GM18517 (cell line): ENCODE measurements around the gene ALDH1L1.
"Not testable (repeated sequence)": the region's sequence is repeated elsewhere in the genome, so short reads cannot be mapped to it uniquely, and the experiment has no call there.

Source experiments
- ATAC-seq: cut with Tn5 transposase; IDR thresholded peaks from one replicate; pipeline ENCODE4 v1.9.1; 2021; ENCODE audit warnings: mild to moderate bottlenecking, moderate library complexity; ENCODE audit not compliant: unreplicated experiment

ALDH1L1 gene

DNA sequence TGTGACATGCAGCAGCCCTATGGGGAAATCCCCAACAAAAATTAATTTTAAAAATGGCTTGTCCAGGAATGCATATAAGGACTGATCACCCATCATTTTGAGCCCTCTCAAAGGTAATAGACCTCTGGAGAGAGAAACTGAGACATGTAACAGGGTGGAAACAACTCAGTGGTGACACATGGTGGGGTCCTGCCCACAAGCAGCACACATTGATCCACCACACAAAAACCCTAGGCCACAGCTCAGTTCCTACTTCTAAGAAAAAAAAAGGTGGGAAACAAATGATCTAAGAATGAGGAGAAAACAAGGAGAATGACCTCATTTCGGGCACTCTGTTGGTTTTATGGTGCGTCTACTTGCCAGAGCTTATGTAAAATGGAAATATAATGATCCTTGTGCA lies 94.5 kb downstream of the ALDH1L1 start:
- no peak for ATAC-seq

- ATAC-seq: no peak
Observed at GRCh38 chr3:126085276-126085675, 95.1 kb downstream of the ALDH1L1 start.

GRCh38 chr3:126084768-126085180 lies 95.6 kb downstream of the ALDH1L1 start:
- no peak for ATAC-seq

GRCh38 chr3:126083913-126084767 lies 96.2 kb downstream of the ALDH1L1 start, which contains the start of gene SLC41A3:
Gene SLC41A3, minus strand, starts transcription at chr3:126084124. Its CDS starts 15,905 bp downstream, at chr3:126068219.
- ATAC-seq: peak; percentile 85

DNA sequence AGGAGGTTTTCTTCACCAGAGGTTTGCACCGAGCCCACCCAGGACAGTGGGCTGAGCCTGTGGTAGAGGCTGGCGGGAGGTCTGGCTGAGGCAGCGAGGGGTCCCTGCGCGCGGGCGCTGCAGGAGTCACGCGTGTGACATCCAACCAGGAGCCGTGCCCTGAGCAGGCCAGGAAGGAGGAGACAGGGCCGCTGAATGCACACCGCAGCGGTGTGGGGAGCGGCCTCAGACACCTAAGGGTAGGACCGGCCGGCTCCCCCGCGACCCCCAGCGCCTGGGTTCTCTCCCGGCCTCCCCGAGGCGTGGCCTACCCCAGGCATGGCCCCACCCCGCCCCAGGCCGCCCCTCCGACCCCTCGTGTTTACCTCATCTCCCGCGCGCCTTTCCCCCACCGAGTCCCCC lies 96.9 kb downstream of the ALDH1L1 start:
- ATAC-seq: peak; percentile 38

GRCh38 chr3:126083138-126083445 lies 97.3 kb downstream of the ALDH1L1 start:
- no peak for ATAC-seq

DNA sequence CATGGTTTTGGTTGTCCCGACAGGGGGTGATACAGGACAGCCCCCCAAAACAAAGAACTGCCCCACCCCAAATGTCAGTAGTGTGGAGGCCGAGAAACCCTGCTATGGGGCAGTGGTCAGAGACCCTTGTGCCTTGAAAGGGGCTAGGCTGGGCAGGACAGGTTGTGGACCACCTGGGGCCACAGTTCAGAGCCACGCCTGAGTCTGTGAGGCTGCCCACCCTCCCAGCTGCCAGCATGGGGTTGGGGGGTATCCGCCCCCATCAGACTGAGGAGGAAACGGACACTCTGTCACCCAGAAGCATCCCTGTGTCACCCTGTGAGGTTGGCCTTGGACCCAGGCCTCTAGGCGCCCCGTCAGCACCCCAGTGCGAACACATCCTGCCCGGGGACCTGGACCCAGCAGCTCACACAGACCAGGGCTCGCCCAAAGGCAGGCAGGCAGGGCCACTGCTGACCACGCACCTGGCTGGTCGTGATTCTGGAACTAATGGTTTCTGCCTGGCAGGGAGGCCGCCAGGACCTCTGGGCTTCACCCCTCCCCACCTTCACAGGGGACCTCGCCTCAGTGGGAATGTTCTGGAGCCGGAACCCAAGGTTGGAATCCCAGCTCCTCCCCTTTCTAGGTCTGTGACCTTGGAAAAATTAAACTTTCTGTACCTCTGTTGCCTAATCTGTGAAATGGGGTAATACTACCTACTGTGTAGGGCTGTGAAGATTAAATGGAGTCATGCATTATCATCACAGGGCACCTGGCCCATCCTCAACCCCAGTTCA lies 97.8 kb downstream of the ALDH1L1 start:
- ATAC-seq: no peak

- ATAC-seq: no peak
Observed at GRCh38 chr3:126081618-126082361, 98.6 kb downstream of the ALDH1L1 start.

DNA sequence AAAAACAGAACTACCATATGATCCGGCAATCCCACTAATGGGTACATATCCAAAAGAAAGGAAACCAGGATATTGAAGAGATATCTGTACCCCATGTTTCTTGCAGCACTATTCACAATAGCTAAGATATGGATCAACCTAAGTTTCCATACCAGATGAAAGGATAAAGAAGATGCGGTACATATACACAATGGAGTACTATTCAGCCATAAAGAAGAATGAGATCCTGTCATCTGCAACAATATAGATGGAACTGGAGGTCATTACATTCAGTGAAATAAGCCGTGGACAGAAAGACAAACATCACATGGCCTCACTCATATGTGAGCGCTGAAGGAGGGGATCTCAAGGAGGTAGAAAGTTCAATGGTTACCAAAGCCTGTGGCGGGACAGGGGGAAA lies 99.4 kb downstream of the ALDH1L1 start:
- no peak for ATAC-seq

DNA sequence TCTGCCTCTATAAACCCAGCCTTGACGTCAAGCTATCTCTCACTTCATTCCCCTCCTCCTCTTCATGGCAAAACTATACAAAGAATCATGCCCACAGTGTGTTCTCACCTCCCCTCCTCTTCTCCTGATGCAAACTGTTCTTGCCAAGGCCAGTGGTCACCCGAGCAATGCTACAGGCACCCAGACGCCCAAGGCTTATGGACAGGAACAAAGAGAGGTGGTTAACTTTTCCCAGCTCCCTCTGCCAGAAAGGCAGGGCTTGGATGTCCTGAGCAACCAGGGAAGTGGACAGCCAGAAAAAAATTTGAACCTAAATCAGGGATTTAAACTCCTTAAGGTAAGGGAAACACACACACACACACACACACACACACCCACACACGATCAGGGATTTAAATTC lies 101.5 kb downstream of the ALDH1L1 start:
- ATAC-seq: no peak

GRCh38 chr3:126077754-126078153 lies 102.6 kb downstream of the ALDH1L1 start:
- no peak for ATAC-seq

DNA sequence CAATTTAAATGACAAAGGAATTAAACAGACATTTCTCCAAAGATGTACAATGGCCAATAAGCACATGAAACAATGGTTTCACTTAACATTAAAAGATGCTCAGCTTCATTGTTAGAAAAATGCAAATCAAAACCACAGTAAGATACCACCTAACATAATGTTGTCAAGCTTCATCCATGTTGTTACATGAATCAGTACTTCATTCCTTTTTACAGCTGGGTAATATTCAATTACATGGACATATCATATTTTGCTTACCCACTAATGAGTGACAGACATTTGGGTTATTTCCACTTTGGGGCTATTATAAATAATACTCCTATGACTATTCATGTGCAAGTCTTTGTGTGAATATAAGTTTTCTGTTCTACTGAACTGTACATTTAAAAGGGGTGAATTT lies 104.2 kb downstream of the ALDH1L1 start:
- ATAC-seq: no peak

GRCh38 chr3:126070146-126070545 lies 110.2 kb downstream of the ALDH1L1 start:
- no peak for ATAC-seq

DNA sequence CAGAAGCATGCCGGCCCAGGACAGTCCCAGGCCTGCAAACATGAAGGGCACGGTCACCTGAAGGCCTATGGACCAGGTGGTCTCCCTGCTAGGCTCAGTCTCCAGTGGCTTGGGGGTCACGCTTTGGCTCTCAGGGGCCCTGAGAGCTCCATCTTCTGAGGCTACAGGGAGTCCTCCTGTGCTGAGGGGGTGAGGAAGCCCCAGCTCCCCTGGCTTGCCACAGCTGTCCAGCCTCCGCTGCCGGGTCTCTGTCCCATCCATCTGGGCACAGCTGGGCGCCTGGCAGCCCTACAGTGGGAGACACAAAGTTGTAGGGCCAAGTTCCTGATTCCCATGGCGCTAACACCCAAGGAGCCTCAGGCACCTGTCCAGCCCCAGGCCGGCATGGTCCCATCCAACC lies 112.4 kb downstream of the ALDH1L1 start:
- no peak for ATAC-seq

- ATAC-seq: not testable (repeated sequence)
Observed at GRCh38 chr3:126066676-126067075, 113.7 kb downstream of the ALDH1L1 start.

- ATAC-seq: no peak
Observed at GRCh38 chr3:126065876-126066275, 114.5 kb downstream of the ALDH1L1 start.

- no peak for ATAC-seq
Observed at GRCh38 chr3:126064627-126065258, 115.6 kb downstream of the ALDH1L1 start.

- no peak for ATAC-seq
Observed at GRCh38 chr3:126063358-126063965, 116.9 kb downstream of the ALDH1L1 start.

GRCh38 chr3:126061301-126062032 lies 118.9 kb downstream of the ALDH1L1 start:
- no peak for ATAC-seq

GRCh38 chr3:126060613-126061145 lies 119.7 kb downstream of the ALDH1L1 start:
- no peak for ATAC-seq
